HEK293 (cell line): ENCODE measurements around the gene CRYBG1.
"Not testable (repeated sequence)": the region's sequence is repeated elsewhere in the genome, so short reads cannot be mapped to it uniquely, and the experiment has no call there.

Experiments
- CTCF ChIA-PET: fragments of 350-600 bp; formaldehyde crosslinking; extraction: SDS; loops from one replicate; lab custom pipeline; 2021; ENCODE audit warnings: antibody characterized with exemption; lab: Yijun Ruan, JAX
- POLR2A ChIA-PET: fragments of 300-600 bp; formaldehyde crosslinking; extraction: SDS; loops from one replicate; lab custom pipeline; 2020; ENCODE audit warnings: antibody characterized with exemption, inconsistent platforms; lab: Yijun Ruan, JAX
- H3K27ac ChIP-seq: fragments of 200-500 bp; sonication (Bioruptor generic); 2 replicates; pipeline ENCODE4 v1.5.1; 2014; ENCODE audit warnings: low read depth, low read length, control low read depth, inconsistent platforms; ENCODE audit errors: extremely low read depth
- H3K36me3 ChIP-seq, 2 experiments: fragments of 200-500 bp in 1 of 2; sonication (Bioruptor generic) in 1 of 2; 1 replicate in 1 of 2; 2 replicates in 1 of 2; pipeline ENCODE4 v1.5.1; 2014 to 2017; ENCODE audit warnings: inconsistent platforms in 2 of 2, low read length in 2 of 2; ENCODE audit not compliant: control insufficient read depth in 2 of 2, insufficient read depth in 1 of 2
- H3K4me1 ChIP-seq: fragments of 200-500 bp; sonication (Bioruptor generic); 2 replicates; pipeline ENCODE4 v1.5.1; 2014; ENCODE audit warnings: mild to moderate bottlenecking, low read length, inconsistent platforms; ENCODE audit not compliant: control insufficient read depth, insufficient read depth
- H3K4me3 ChIP-seq: 2 replicates; pipeline ENCODE4 v1.5.1; 2011; ENCODE audit warnings: low read depth, mild to moderate bottlenecking, control low read depth, low read length, moderate library complexity
- H3K9me3 ChIP-seq: fragments of 200-500 bp; sonication (Bioruptor generic); 2 replicates; pipeline ENCODE4 v1.5.1; 2014; ENCODE audit warnings: low read depth, low read length, inconsistent platforms; ENCODE audit not compliant: control insufficient read depth, insufficient read depth
- IKZF3 ChIP-seq: fragments of 450-650 bp; IDR thresholded peaks from 2 replicates; pipeline ENCODE4 v1.5.0; 2018; ENCODE audit warnings: missing biosample characterization, mild to moderate bottlenecking, missing genetic modification characterization, moderate library complexity
- PRDM2 ChIP-seq: fragments of 450-650 bp; formaldehyde crosslinking; IDR thresholded peaks from 2 replicates; pipeline ENCODE4 v1.5.1; 2016; ENCODE audit warnings: missing biosample characterization, missing genetic modification characterization, borderline replicate concordance
- PRDM4 ChIP-seq: fragments of 450-650 bp; formaldehyde crosslinking; IDR thresholded peaks from 2 replicates; pipeline ENCODE4 v1.5.1; 2017; ENCODE audit warnings: missing biosample characterization, missing genetic modification characterization
- ZBTB44 ChIP-seq: fragments of 450-650 bp; IDR thresholded peaks from 2 replicates; pipeline ENCODE4 v1.5.1; 2018; ENCODE audit warnings: missing biosample characterization, mild to moderate bottlenecking, missing genetic modification characterization
- ZBTB48 ChIP-seq: fragments of 450-650 bp; formaldehyde crosslinking; IDR thresholded peaks from 2 replicates; pipeline ENCODE4 v1.5.1; 2016; ENCODE audit warnings: missing biosample characterization, missing genetic modification characterization
- ZBTB6 ChIP-seq: fragments of 450-650 bp; formaldehyde crosslinking; IDR thresholded peaks from 2 replicates; pipeline ENCODE4 v1.5.1; 2017; ENCODE audit warnings: missing biosample characterization, missing genetic modification characterization
- ZNF138 ChIP-seq: fragments of 450-650 bp; formaldehyde crosslinking; IDR thresholded peaks from 2 replicates; pipeline ENCODE4 v1.5.1; 2016; ENCODE audit warnings: missing biosample characterization, missing genetic modification characterization, borderline replicate concordance
- ZNF174 ChIP-seq: fragments of 450-650 bp; formaldehyde crosslinking; IDR thresholded peaks from 2 replicates; pipeline ENCODE4 v1.5.0; 2017; ENCODE audit warnings: missing biosample characterization, mild to moderate bottlenecking, missing genetic modification characterization
- ZNF19 ChIP-seq: fragments of 450-650 bp; formaldehyde crosslinking; IDR thresholded peaks from 2 replicates; pipeline ENCODE4; 2016; ENCODE audit warnings: missing biosample characterization, missing genetic modification characterization, low read depth
- ZNF24 ChIP-seq: fragments of 450-650 bp; formaldehyde crosslinking; IDR thresholded peaks from 2 replicates; pipeline ENCODE4 v1.5.1; 2016; ENCODE audit warnings: missing biosample characterization, missing genetic modification characterization
- ZNF324 ChIP-seq: fragments of 450-650 bp; formaldehyde crosslinking; IDR thresholded peaks from 2 replicates; pipeline ENCODE4 v1.5.1; 2016; ENCODE audit warnings: missing biosample characterization, missing genetic modification characterization
- ZNF354C ChIP-seq: fragments of 450-650 bp; formaldehyde crosslinking; IDR thresholded peaks from 2 replicates; pipeline ENCODE4 v1.5.1; 2016; ENCODE audit warnings: missing biosample characterization, missing genetic modification characterization, low read depth, borderline replicate concordance
- ZNF404 ChIP-seq: fragments of 450-650 bp; formaldehyde crosslinking; IDR thresholded peaks from 2 replicates; pipeline ENCODE4 v1.5.1; 2017; ENCODE audit warnings: missing biosample characterization, missing genetic modification characterization
- ZNF426 ChIP-seq: fragments of 450-650 bp; formaldehyde crosslinking; IDR thresholded peaks from 2 replicates; pipeline ENCODE4 v1.5.1; 2017; ENCODE audit warnings: missing biosample characterization, missing genetic modification characterization, mild to moderate bottlenecking, inconsistent platforms, moderate library complexity
- ZNF621 ChIP-seq: fragments of 450-650 bp; formaldehyde crosslinking; IDR thresholded peaks from 2 replicates; pipeline ENCODE4 v1.5.1; 2017; ENCODE audit warnings: missing biosample characterization, missing genetic modification characterization
- ZNF768 ChIP-seq: fragments of 450-650 bp; formaldehyde crosslinking; IDR thresholded peaks from 2 replicates; pipeline ENCODE4 v1.5.1; 2018; ENCODE audit warnings: missing biosample characterization, mild to moderate bottlenecking, missing genetic modification characterization

CRYBG1 gene

GRCh38 chr6:106558364-106558763 lies 197.8 kb downstream of the CRYBG1 start (continued):
- TF ChIP-seq PRDM2 (tag by site-specific recombination) (no peak), ZNF768 (tag by site-specific recombination) (no peak), ZBTB48 (tag by site-specific recombination) (no peak)

- H3K4me3 ChIP-seq, H3K27ac ChIP-seq, H3K9me3 ChIP-seq, POLR2A ChIA-PET, H3K36me3 ChIP-seq, H3K4me1 ChIP-seq: not testable (repeated sequence)
- CTCF ChIA-PET: interaction anchor here (0.7 to 9.0 kb wide), 4 partner anchors 106 to 423 kb away, joined by 3 to 85 read pairs (median 11); no protein-coding TSS in a partner anchor
Observed at GRCh38 chr6:106559659-106560058, 199.1 kb downstream of the CRYBG1 start.

- POLR2A ChIA-PET: no interaction called here
- H3K9me3 ChIP-seq: no peaks in the 10 kb centered on the region
- H3K36me3 ChIP-seq: no peaks in the 10 kb centered on the region
- no peak overlapping the region for H3K4me3 ChIP-seq
- no peak overlapping the region for H3K27ac ChIP-seq
- no peak for TF ChIP-seq ZNF404
- TF ChIP-seq, all 188 proteins: peak for 0
- CTCF ChIA-PET: interaction anchor here (1.1 to 6.9 kb wide), 5 partner anchors 11 to 418 kb away, joined by 3 to 291 read pairs (median 10); no protein-coding TSS in a partner anchor
- no peaks in the 10 kb centered on the region for H3K4me1 ChIP-seq
Observed at GRCh38 chr6:106560996-106561685, 200.6 kb downstream of the CRYBG1 start.

GRCh38 chr6:106561686-106562405 lies 201.3 kb downstream of the CRYBG1 start:
- H3K9me3 ChIP-seq: no peaks in the 10 kb centered on the region
- no peak overlapping the region for H3K27ac ChIP-seq
- CTCF ChIA-PET: interaction anchor here (1.1 to 6.9 kb wide), 5 partner anchors 10 to 418 kb away, joined by 3 to 291 read pairs (median 10); no protein-coding TSS in a partner anchor
- no peaks in the 10 kb centered on the region for H3K36me3 ChIP-seq
- POLR2A ChIA-PET: interaction anchor here (0.6 kb wide), 1 partner anchor 112 kb away, joined by 3 read pairs; no protein-coding TSS in a partner anchor
- no peak overlapping the region for H3K4me3 ChIP-seq
- H3K4me1 ChIP-seq: no peaks in the 10 kb centered on the region
- TF ChIP-seq ZNF354C (no peak), ZBTB6 (no peak), ZNF138 (no peak), ZNF426 (tag by site-specific recombination) (no peak), PRDM4 (no peak), ZNF324 (tag by site-specific recombination) (no peak), ZNF24 (tag by site-specific recombination) (no peak), ZNF174 (no peak), ZNF19 (tag by site-specific recombination) (no peak), ZBTB44 (tag by site-specific recombination) (no peak), IKZF3 (no peak), ZNF621 (tag by site-specific recombination) (no peak)
